Gastrocnemius medialis (tissue), 4 donors: Measurements from ENCODE around the gene TTLL5. TPM values are rescaled to one million over a fixed set of nuclear protein-coding genes. Genes with fewer than 3 reads are reported as not detected.

Experiments used
- ATAC-seq, 2 donors: fragments of 150-250 bp; one replicate each; pipeline ENCODE4 v1.9.1; 2016
- DNase-seq, 2 donors: peaks; one replicate each; pipeline ENCODE4 v3.0.0-alpha.2; 2019
- H3K27ac ChIP-seq, 4 donors: fragments of 200-600 bp; sonication (generic); 1 replicate in 1 of 4; 2 replicates in 3 of 4; pipeline ENCODE4 v1.5.1; 2016 to 2018; ENCODE audit warnings: mild to moderate bottlenecking in 2 of 4, moderate library complexity in 1 of 4
- H3K27me3 ChIP-seq, 3 donors: fragments of 200-600 bp; sonication (generic) in 2 of 3; 1 replicate in 1 of 3; 2 replicates in 2 of 3; pipeline versions ENCODE4 v1.5.1 to v1.6.0; 2016 to 2019; ENCODE audit warnings: mild to moderate bottlenecking in 1 of 3, moderate library complexity in 1 of 3
- H3K36me3 ChIP-seq, 2 donors: fragments of 200-600 bp; sonication (generic) in 1 of 2; one replicate each; pipeline ENCODE4 v1.5.1; 2017 to 2018
- H3K4me1 ChIP-seq, 2 donors: fragments of 200-600 bp; sonication (generic) in 1 of 2; one replicate each; pipeline ENCODE4 v1.5.1; 2016 to 2017; ENCODE audit warnings: mild to moderate bottlenecking in 2 of 2
- H3K4me3 ChIP-seq, 4 donors: fragments of 200-600 bp; sonication (generic) in 3 of 4; 1 replicate in 1 of 4; 2 replicates in 3 of 4; pipeline ENCODE4 v1.5.1; 2016 to 2019; ENCODE audit warnings: mild to moderate bottlenecking in 2 of 4
- H3K9me3 ChIP-seq, 3 donors: fragments of 200-600 bp; sonication (generic) in 2 of 3; 1 replicate in 1 of 3; 2 replicates in 2 of 3; pipeline ENCODE4 v1.5.1; 2016 to 2019
- CTCF ChIP-seq, 5 experiments: fragments of 450-650 bp in 3 of 5; fragments of 200-600 bp in 2 of 5; sonication (generic) in 2 of 5; IDR thresholded peaks in 4 of 5; conservative IDR thresholded peaks in 1 of 5; 1 replicate in 4 of 5; 2 replicates in 1 of 5; pipeline ENCODE4 v1.5.1; 2016 to 2019; ENCODE audit warnings: antibody characterized with exemption in 5 of 5, mild to moderate bottlenecking in 3 of 5, moderate library complexity in 3 of 5
- POLR2A ChIP-seq, 2 donors: fragments of 450-650 bp; IDR thresholded peaks; one replicate each; pipeline ENCODE4 v1.6.1; 2017; ENCODE audit warnings: antibody characterized with exemption in 2 of 2, mild to moderate bottlenecking in 2 of 2, moderate library complexity in 2 of 2
- in situ Hi-C, 4 donors: fragments of 200-750 bp; cut with MboI; loops; one replicate each; pipeline versions ENCODE4 v1.15.0 to v1.8.0; 2017; ENCODE audit warnings: low sequenced_read_pairs in 4 of 4
- intact Hi-C: fragments of 100-400 bp; cut with DNase I; formaldehyde crosslinking; loops from one replicate; pipeline ENCODE4 v1.15.1; 2023; ENCODE audit warnings: low total_unique reads
- total RNA-seq, 4 donors: library from RNA; depleted of rRNA; stranded (reverse); fragments of >200 nt; gene quantifications; one replicate each; pipeline versions ENCODE4 v1.1.0 to v1.2.3, GENCODE V29; 2016

TTLL5 gene
- total RNA-seq, 4 donors from 2014 or later: 9.1 to 36.0 (median 16.4) TPM

GRCh38 chr14:75615200-75615599 is 45.8 kb upstream of the TTLL5 start:
- intact Hi-C loops (no loop called here), in situ Hi-C loops (no loop called here)
- Histone ChIP-seq H3K27me3 (no peaks in the 10 kb centered on the region), H3K4me3 (no peak overlapping the region), H3K4me1 (peaks cover 12 to 21% of the 10 kb centered on the region in 2 donors), H3K36me3 (no peaks in the 10 kb centered on the region), H3K27ac (no peak overlapping the region), H3K9me3 (no peaks in the 10 kb centered on the region)
- no peak for DNase-seq
- ATAC-seq: no peak
- TF ChIP-seq CTCF (IDR thresholded peaks at IDR 0.05 in 4 of 5, conservative IDR thresholded peaks at IDR 0.05 in 1 of 5) (no peak), POLR2A (IDR thresholded peaks at IDR 0.05) (no peak)

- no peak for DNase-seq
- TF ChIP-seq CTCF (IDR thresholded peaks at IDR 0.05 in 4 of 5, conservative IDR thresholded peaks at IDR 0.05 in 1 of 5) (no peak), POLR2A (IDR thresholded peaks at IDR 0.05) (no peak)
- no peaks in the 10 kb centered on the region for H3K27me3 ChIP-seq
- H3K4me3 ChIP-seq: no peak overlapping the region
- no peaks in the 10 kb centered on the region for H3K9me3 ChIP-seq
- in situ Hi-C loops (no loop called here), intact Hi-C loops (no loop called here)
- no peaks in the 10 kb centered on the region for H3K36me3 ChIP-seq
- ATAC-seq: no peak
- H3K4me1 ChIP-seq: peaks cover 0 to 12% of the 10 kb centered on the region in 2 donors
- no peak overlapping the region for H3K27ac ChIP-seq
Observed at GRCh38 chr14:75619548-75619947, 41.5 kb upstream of the TTLL5 start.

- H3K36me3 ChIP-seq: no peaks in the 10 kb centered on the region
- H3K27me3 ChIP-seq: no peaks in the 10 kb centered on the region
- H3K27ac ChIP-seq: no peak overlapping the region
- DNase-seq (no peak), ATAC-seq (no peak)
- no peaks in the 10 kb centered on the region for H3K9me3 ChIP-seq
- intact Hi-C loops: no loop called here
- no peak overlapping the region for H3K4me3 ChIP-seq
- in situ Hi-C loops: no loop called here
- TF ChIP-seq CTCF (IDR thresholded peaks at IDR 0.05 in 4 of 5, conservative IDR thresholded peaks at IDR 0.05 in 1 of 5): no peak
- no peak for TF ChIP-seq POLR2A (IDR thresholded peaks at IDR 0.05)
- peaks cover 0 to 4% of the 10 kb centered on the region in 2 donors for H3K4me1 ChIP-seq
Observed at GRCh38 chr14:75625034-75625433, 36.0 kb upstream of the TTLL5 start.

GRCh38 chr14:75626396-75626795 is 34.6 kb upstream of the TTLL5 start:
- TF ChIP-seq CTCF (IDR thresholded peaks at IDR 0.05 in 4 of 5, conservative IDR thresholded peaks at IDR 0.05 in 1 of 5) (no peak), POLR2A (IDR thresholded peaks at IDR 0.05) (no peak)
- DNase-seq: no peak
- intact Hi-C loops (no loop called here), in situ Hi-C loops (no loop called here)
- Histone ChIP-seq H3K27me3 (no peaks in the 10 kb centered on the region), H3K9me3 (no peaks in the 10 kb centered on the region), H3K4me1 (no peaks in the 10 kb centered on the region), H3K27ac (no peak overlapping the region), H3K4me3 (no peak overlapping the region), H3K36me3 (no peaks in the 10 kb centered on the region)
- no peak for ATAC-seq

DNA sequence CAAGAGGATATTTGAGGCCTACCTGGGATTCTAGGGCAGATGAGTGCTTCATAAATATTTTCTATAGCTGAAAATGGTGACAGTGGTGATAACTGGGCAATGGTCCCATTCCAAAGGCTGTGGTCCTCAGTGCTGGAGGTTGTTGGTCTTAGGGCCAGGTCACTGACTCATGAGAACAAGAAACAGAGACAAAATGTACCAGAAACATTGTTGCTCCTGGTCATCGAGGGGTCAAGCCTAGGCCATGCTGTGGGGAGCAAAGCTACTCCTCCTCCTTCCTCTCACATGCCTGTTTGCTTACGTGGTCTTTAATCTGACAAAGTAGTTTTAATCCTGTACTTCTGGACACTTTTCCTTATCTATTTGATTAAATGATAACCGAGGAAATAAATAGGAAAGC is 34.2 kb upstream of the TTLL5 start:
- no peaks in the 10 kb centered on the region for H3K4me1 ChIP-seq
- DNase-seq: no peak
- in situ Hi-C loops (no loop called here), intact Hi-C loops (no loop called here)
- no peak for TF ChIP-seq POLR2A (IDR thresholded peaks at IDR 0.05)
- TF ChIP-seq CTCF (IDR thresholded peaks at IDR 0.05 in 4 of 5, conservative IDR thresholded peaks at IDR 0.05 in 1 of 5): no peak
- H3K36me3 ChIP-seq: no peaks in the 10 kb centered on the region
- H3K27me3 ChIP-seq: no peaks in the 10 kb centered on the region
- ATAC-seq: no peak
- H3K4me3 ChIP-seq: no peak overlapping the region
- no peak overlapping the region for H3K27ac ChIP-seq
- no peaks in the 10 kb centered on the region for H3K9me3 ChIP-seq
